Effector CD8-positive, alpha-beta T cell (primary cell): Measurements from ENCODE around the gene HS3ST3B1.

Experiments
- DNase-seq: peaks from one replicate; lab custom pipeline; 2025; lab: John Stamatoyannopoulos, UW

HS3ST3B1 gene

DNA sequence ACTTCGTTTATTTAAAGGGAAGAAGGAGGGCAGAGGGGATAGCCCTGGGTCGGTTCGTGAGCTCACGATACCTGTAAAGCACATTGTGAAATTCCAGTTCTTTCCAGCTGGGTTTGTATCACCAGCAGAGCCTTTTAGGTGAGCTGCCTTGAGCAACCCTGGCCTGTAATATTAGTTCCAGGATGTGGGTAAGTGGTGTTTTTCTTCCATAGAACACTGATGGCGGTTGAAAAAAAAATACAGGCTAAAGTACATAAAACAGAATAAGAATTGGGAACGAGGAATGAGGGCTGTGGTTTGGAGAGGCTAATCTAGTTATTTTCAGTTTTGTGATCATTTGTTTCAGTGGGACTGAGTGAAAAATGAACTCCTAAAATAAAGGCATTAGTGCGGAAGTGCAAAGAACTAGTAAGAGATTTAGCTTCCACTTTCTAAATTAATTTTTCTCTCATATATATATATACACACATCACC, 20.6 kb downstream of the HS3ST3B1 start:
- DNase-seq = no peak

DNA sequence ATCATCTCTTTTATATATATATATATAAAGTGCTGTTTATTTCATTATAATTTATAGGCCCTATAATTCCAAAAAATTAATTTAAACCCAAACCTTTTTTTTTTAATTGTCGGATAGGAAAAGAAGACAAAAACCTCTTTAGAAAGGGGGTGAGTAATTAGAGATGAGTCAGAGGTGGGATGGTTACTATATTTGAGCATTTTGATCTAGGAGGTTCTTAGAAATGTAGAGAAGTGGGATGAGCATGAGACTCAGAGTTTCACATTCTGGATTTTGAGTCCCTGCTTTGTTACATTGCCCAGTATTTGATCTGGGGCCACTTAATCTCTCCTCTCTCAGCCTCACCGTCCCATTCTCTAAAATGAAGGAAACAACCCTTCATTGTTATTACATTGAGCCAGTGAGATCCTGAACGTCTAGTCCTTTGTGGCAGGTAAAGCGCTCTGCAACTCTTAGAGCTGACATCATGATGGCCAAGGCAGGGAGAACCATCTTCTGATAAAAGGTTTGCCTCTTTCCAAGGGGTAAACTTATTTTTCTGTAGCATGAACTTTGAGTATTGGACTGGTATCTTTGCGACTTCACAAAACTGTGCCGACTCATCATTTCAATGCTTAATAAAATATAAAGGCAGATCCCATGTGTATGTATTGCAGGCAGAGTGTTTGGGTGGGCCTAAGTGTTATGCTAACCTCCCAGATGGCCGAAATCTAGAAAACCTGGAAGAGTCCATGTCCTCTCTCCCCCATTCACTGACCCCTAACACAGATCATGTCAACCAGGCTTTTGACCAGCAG, 21.3 kb downstream of the HS3ST3B1 start:
- no peak for DNase-seq

DNA sequence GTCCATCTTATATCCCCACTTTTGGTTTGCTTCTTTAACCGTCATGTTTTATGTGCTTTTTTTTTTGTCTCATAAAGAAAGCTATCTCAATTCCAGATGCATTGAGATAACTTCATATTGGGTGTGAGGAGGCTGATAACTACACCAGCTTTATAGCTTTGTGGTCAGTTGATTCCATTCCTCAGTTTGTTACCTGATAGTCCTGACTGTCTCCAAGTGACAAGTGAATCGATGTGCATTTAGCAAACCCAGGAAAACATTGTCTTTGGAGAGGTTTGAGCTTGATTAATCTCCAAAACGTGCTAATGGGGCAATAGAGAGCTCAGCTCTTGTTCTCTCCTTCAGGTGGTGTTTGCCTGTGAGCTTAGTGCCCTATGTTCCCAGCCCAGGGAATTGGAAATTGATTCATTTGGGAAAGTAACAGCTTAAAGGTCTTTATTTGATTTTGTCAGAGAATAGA, 22.7 kb downstream of the HS3ST3B1 start:
- DNase-seq = no peak

DNA sequence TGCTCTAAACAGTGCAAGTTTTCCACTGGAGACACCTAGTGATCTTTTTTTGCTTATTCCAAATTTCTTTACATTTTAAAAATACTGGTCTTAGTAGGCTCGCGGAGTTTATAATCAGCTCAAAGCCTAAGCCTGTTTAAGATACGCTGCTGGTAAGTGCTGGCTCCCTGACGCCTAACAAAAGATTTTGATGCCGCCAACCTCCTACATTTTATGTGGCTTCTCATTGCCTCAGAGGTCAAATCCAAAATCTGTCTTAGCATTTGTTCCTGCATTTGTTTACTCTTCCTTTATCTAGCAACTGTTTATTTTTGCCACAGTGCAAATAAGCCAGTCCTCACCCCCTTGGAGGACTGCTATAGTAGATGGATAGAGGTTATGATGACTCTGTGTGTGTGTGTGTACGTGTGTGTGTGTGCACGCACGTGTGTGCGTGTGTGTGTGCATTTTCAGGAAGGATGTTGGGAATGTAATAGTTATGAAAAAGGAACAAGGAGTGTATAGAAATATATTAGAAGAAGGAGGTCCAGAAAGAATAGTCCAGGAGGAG, 24.8 kb downstream of the HS3ST3B1 start:
- no peak for DNase-seq

DNA sequence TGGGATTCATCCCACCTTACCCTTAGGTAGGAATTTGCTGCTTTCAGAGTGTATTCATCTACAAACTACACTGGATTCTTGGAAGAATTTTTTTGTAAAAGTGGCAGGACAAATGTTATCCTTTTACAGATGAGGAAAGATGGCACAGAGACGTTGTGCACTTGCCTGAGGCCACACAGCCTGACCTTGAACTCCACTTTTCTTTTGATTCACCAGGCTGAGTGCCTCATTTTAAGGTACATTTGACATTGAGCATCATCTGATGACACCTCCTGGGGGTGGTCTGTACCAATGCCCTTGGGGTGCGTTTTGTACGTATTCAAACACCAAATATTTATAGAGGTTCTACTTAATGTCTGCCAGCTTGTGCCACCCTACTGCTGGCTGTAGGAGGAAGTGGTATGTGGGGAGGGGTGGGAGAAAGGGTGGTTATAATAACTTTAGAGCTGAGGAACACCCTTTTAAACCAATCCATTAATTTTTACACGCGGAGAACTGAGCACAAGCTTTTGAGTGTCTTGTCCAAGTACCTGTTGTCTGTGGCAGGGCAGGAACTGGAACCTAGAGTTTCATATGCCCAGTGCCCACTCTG, 29.1 kb downstream of the HS3ST3B1 start:
- DNase-seq = no peak

DNA sequence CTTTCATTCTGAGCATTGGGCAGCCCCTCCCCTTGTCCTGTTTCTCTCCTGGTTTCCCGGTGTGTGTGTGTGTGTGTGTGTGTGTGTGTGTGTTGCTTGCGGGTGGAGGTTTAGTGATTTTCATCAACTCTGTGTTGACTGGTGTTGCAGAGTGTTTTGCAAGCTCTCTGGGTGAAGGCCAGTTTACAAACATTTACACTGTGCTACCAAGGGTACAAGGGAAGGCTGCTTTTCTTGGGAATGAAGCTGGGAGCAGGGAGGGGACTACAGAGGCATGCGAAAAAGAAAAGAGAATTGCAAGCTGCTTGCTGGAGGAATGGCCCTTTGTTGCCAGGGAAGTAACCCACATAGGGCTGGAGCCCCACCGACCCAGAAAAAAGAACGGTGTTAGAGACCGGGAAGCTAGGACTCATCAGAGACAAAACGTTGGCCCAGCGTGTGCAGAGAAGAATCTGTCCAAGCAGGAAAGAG, 29.6 kb downstream of the HS3ST3B1 start:
- DNase-seq = no peak

DNA sequence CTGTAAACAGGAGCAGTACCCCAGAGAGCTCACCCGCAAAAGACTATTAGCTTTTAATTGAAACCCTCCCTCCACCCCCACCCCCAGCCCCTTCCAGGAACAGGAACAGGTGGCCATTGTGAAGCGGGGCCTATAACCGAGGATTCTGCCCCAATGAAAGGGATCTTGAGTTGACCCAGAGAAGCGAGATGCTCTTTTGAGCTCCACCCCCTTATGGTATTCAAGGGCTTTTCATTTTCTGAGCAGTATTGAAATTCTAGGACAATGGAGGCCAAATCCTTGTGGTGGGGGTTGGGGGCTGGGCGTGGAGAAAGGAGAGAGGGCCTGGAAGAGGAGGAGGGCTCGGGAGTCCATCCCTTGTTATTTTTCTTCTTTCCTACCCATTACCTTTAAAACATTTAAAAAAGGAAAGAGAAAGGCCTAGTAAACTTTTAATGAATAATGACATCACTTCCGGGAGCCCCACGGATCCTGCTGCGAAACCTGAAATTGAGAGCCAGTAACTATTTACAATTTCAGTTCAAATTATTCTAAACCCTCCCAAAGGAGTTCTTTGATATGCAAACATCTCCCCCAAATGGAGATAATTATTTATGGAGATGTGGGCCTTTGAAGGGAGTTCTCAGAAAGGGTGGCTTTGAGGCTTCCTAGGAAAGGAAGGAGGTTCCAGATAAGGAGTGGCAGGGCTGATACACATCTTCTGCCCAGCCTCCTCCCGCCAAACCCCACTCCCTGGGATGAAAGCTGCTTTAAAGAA, 30.5 kb downstream of the HS3ST3B1 start:
- no peak for DNase-seq

DNA sequence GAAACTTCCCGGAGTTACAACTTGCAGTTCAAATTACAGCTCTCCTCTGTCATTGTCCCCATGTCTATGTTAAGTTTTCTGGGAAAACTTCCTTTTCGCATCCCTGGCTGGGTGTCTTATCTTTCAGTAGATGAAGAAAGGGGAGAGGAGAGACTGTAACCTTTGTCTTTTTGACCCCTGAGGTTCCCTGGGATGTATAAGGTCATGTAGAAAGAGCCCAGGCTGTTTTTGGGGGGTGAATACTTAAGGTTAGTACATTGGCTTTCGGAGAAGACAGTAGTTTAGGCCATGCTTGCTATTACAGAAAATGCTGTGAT, 31.1 kb downstream of the HS3ST3B1 start:
- no peak for DNase-seq

DNA sequence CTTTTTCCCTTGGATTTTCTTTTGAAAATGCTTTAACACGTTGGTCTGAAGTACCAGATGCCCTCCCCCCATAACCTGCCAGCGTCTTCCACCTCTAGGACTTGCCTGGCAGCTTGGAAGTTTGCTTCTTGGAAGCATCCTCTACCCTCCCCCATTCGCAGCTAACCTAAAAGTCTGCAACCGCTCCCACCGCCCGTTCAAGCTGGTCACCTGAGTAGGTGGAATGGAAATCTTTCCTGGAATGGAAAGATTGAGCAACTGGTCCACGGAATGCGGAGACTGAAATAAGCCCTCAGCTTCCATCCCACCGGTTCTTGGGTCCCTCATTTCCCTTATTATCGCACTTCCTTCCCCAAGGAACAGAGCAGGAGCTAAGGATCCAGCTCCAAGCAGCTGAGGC, 31.4 kb downstream of the HS3ST3B1 start:
- no peak for DNase-seq

DNA sequence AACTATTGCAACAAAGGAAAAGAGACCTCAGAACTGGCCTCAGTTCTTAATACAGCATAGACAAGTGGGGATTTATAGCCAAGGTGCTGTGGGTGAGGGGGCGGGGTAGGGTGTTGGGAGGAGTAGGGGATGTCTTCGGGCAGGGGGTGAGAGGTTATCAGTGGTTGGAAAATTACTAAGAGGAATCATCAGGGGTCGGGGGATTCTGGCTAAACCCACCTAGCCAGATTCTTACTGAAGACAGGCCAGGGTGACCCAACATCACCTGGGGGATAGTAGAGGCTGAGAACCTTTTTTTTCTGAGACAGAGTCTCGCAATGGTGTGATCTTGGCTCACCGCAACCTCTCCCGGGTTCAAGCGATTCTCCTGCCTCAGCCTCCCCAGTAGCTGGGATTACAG, 32.6 kb downstream of the HS3ST3B1 start:
- no peak for DNase-seq

DNA sequence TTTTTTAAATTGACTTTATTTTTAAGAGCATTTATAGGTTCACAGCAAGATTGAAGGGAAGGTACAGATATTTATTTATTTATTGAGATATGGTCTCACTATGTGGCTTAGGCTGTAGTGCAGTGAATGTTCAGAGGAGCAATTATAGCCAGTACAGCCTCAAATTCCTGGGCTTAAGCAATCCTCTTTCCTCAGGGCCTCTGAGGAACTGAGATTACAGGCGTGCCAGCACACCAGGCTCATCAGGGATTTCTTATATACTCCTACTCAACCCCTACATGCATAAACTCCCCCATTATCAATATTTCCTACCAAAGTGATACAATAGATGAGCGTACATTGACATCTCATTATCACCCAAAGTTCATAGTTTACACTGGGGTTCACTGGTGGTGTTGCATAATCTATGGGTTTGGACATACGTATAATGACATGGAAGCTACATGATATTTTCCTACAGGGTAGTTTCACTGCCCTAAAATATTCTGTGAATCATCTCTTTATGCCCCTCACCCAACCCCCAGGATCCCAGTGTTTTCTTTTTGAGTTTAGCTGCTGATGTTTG, 33.5 kb downstream of the HS3ST3B1 start:
- DNase-seq = no peak

DNA sequence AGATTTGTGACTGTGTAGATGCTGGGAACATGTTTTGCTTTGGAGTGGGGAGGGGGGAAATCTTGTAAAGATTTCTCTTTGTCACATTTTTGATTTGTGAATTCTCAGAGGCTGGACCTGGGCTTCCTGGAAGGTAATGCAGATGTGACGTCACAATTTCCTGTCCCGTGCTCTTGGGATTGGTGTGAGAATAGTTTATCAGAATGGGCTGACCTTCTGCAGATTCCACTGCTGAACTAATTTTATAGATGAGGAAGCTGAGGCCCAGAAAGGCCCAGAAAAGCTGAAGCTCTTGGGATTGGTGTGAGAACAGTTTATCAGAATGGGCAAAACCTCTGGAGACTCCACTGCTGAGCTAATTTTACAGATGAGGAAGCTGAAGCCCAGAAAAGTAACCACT, 34.0 kb downstream of the HS3ST3B1 start:
- no peak for DNase-seq

DNA sequence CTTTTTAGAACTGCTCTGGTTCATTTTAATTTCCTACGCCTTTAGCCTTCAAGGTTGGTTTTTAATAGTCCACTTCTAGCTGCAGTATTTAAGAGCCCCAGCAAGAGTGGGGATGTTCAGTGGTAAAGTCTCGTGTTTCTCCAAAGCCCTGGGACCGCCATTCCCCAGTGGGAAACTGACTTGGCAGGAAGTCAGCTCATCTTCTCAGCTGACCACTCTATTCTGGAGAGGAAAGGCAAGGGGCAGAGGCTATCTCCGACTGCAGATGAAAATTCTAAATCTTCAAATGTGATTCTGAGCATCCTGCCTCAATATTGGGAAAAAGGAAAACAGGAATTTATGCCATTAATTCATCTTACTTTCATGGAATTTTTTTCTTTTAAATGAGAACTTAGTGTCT, 35.5 kb downstream of the HS3ST3B1 start:
- DNase-seq = no peak

DNA sequence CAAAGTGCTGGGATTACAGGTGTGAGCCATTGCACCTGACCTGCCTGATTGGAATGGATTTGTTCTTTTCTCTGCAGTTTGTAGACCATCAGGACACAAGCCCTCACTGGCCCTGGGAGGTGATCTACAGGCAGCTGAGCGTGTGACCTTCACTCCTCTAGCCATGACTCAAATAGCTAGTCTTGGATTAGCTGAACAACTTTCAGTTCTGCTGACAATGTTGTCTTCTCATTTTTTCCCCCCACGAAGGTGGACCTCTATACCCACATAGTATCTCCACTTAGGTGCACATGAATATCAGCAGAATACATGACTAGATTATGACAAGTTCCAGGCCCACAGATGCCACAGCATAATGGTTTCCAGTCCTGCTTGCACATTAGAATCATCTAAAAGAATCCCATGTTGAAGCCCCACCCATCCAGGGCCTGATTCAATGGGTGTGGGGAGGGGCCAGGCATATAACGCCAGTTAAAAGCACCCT, 36.8 kb downstream of the HS3ST3B1 start:
- DNase-seq = no peak

DNA sequence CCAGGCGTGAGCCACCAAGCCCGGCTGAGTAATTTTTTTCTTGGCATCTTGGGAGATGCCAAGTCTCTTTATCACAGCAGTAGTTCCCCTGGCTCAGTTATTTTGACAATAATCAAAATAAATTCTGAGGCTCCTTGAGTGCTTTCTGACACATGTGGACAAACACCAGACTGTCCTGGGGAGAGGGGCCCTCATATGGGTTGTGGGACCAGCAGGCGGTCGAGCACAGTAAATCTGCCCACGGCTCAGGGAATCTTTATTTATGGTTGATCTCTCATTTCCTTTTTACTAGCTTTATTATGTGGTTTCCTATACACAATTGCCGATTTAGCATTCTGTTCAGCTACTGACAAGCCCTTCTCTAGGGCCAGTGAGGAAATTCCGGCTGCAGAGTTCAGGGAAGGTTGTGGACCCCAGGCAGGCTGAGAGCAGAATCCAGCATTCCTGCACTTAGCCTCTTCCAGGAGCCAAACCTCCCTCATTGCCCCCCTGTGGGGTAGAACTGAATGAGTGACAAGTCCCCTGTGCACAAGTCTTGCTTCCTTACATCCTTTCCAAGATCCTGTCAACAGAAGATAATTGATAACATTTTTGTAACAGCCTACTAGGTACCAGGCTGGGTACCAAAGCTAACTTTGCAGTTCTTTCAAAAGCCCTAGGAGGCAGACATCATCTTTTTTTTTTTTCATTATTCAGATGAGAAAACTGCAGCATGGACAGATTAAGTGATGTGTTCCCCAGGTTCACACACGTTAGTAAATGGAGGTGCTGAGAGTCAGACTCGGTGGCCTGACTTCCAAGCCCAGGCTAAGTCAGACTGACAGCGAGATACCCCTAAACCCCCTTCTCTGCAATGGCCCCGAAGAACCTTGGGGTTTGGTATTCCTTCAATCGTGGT, 40.2 kb downstream of the HS3ST3B1 start:
- no peak for DNase-seq

DNA sequence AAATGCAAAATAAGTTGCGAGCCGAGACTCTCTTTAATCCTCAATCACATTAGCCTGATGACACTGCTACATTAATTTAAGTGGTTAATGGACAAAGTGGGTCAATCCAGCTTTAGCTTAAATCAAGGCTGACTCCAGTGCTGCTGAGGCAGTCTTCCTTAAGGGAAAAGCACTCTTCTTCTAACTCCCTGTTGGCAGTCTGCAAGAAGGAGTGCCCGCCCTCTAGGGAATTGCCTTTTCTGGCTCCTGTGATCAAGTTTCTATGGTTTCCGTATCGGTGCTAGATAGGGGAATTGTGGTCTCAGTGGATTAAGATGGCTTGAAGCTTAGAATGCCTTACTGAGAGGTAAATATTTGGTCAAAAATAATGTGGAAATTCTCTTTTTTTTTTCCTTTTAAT, 41.0 kb downstream of the HS3ST3B1 start:
- DNase-seq = no peak

DNA sequence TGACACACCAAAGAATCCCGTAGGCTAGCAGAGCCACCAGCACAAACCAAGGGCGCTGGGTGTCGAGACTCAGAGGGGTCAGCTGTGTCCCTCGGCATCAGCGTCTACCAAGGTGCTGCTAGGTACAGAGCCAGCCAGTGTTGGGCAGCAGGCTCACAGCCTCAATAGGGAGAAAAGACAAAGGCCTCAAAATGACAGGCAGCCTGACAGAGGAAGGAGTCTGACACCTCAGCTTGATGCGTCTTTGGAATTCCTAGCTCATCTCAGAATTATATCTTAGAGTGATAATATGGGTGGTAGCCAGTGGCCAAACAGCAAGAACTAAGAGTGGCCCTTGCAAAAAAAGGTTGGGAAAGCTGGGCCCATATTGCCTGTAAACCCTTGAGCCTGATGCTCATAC, 45.9 kb downstream of the HS3ST3B1 start:
- DNase-seq = no peak

DNA sequence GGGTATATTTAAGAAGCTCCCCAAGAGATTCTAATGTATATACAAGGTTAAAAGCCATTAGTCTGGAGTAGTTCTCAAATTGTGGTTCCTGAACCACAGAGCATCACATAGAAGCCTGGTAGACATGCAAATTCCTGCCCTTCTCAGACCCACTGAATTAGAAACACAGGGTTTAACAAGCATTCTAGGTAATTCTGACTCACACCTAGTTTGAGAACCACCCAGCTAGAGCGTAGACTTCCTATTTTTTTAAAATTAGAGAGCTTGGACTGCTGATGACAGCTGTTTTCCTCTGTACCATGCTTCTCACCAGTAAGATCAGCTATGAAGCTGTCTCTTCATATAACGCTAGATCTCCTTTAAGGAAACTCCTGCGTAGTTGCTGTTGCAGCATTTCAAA, 50.6 kb downstream of the HS3ST3B1 start:
- DNase-seq = no peak

DNA sequence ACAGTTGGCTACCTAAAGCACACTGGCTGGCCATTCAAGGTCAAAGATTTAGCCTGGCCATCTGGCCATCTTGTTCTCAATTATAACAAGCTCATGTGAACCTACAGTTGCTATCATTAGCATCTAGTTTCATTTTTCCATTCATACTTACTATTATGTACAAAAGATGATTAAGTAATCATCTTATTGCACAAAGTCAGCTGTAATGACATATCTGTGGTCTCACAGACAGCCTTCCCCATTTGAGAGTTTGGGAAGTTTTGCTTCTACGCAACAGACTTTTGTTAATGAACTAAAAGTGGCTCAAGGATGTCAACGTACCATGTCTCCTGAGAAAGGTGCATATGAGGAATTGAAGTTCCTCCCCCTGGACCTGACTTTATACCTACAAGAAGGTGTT, 51.3 kb downstream of the HS3ST3B1 start:
- DNase-seq = no peak

DNA sequence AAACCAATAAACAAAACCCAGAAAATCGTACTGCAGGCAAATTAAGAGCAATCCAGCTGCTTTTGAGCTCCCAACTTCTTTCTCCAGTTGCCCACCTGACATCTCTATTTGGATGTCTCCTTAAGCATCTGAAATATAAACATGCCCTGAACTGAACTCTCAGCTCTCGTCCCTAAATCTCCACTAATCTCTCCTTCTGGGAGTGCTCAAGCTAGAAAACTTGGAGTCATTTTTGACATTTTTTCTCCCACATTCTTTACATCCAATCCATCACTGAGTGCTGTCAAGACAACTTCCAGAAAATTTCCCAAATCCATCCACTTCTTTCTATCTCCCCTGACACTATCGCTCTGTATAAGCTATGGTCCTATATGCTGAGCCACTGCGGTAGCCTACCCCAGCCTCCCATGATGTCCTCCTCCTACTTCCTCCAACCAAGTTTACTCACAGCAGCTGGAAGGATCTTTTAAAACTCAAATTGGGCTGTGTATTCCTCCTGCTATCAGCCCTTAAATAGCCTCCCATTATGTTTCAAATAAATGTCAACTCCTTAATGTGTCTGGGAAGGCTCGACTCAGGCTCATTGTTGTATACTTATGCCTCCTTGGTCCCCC, 53.1 kb downstream of the HS3ST3B1 start:
- DNase-seq = no peak

DNA sequence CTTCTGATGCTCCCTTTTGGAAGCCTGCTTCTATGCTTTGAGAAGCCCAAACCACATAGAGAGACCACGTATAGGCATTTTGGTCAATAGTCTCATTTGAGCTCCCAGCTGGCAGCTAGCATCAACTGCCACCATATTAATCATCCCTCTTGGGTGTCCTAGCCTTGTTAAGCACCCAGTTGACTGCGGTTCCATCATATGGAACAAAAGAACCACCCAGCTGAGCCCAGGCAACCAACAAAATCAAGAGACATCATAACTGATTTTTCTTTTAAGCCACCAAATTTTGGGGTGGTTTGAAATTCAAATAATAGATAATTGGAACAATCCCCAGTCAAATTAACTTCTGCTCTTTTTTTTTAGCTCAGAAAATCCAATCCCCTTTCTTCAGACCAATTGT, 53.9 kb downstream of the HS3ST3B1 start:
- DNase-seq = no peak
